Measurements from ENCODE around the gene MRAP2. TPM values are rescaled to one million over a fixed set of nuclear protein-coding genes. Genes with fewer than 3 reads are reported as not detected.
"Not testable (repeated sequence)": the region's sequence is repeated elsewhere in the genome, so short reads cannot be mapped to it uniquely, and the experiment has no call there.

The MRAP2 gene
- total and polyA plus RNA-seq, 2 experiments from 2014 or later = 1.1 to 1.3 TPM

- Histone ChIP-seq H3K9me3 (ENCODE audit: low read depth) (no peaks in the 10 kb centered on the region), H3K27me3 (replicated peaks; ENCODE audit: insufficient read depth) (no peaks in the 10 kb centered on the region), H3K4me2 (ENCODE audit: unreplicated experiment) (no peak overlapping the region), H4K20me1 (ENCODE audit: insufficient read depth) (no peaks in the 10 kb centered on the region), H3K4me1 (ENCODE audit: insufficient read depth) (no peaks in the 10 kb centered on the region), H3K27ac (no peak overlapping the region), H3K9ac (no peak overlapping the region), H3F3A (ENCODE audit: insufficient read depth) (no peaks in the 10 kb centered on the region), H2AFZ (no peak overlapping the region), H3K4me3 (no peak overlapping the region), H3K79me2 (ENCODE audit: insufficient read depth) (no peaks in the 10 kb centered on the region), H3K9me2 (ENCODE audit: insufficient read depth) (no peaks in the 10 kb centered on the region), H3K36me3 (ENCODE audit: low read depth) (no peaks in the 10 kb centered on the region)
- 42 to 63% methylated on average over 2 of the region's 2 CpGs for WGBS, 2 experiments (ENCODE audit: low coverage in 1 of 2, low lambda C conversion rate in 2 of 2, missing lambda C conversion rate in 2 of 2)
- DNase-seq = no peak
- TF ChIP-seq EZH2 (IDR thresholded peaks at IDR 0.05; ENCODE audit: insufficient read depth, poor library complexity, severe bottlenecking) (no peak), EZH2phosphoT487 (IDR thresholded peaks at IDR 0.05; ENCODE audit: insufficient read depth, low read depth) (no peak)
- in situ Hi-C loops (cut with MboI) = no loop called here
Observed at GRCh38 chr6:84081222-84081621, 47.6 kb downstream of the MRAP2 start.

- 65 to 66% methylated on average over 11 of the region's 11 CpGs for WGBS, 2 experiments (ENCODE audit: low coverage in 1 of 2, low lambda C conversion rate in 2 of 2, missing lambda C conversion rate in 2 of 2)
- no peaks in the 10 kb centered on the region for H3F3A ChIP-seq (ENCODE audit: insufficient read depth)
- DNase-seq = no peak
- no peaks in the 10 kb centered on the region for H3K79me2 ChIP-seq (ENCODE audit: insufficient read depth)
- no peak overlapping the region for H3K27ac ChIP-seq
- H3K4me2 ChIP-seq (ENCODE audit: unreplicated experiment) = no peak overlapping the region
- TF ChIP-seq EZH2 (IDR thresholded peaks at IDR 0.05; ENCODE audit: insufficient read depth, poor library complexity, severe bottlenecking) (no peak), EZH2phosphoT487 (IDR thresholded peaks at IDR 0.05; ENCODE audit: insufficient read depth, low read depth) (no peak)
- H2AFZ ChIP-seq = no peak overlapping the region
- in situ Hi-C loops (cut with MboI) = no loop called here
- H3K9me3 ChIP-seq (ENCODE audit: low read depth) = no peaks in the 10 kb centered on the region
- no peak overlapping the region for H3K4me3 ChIP-seq
- H3K9ac ChIP-seq = no peak overlapping the region
- H4K20me1 ChIP-seq (ENCODE audit: insufficient read depth) = no peaks in the 10 kb centered on the region
- no peaks in the 10 kb centered on the region for H3K36me3 ChIP-seq (ENCODE audit: low read depth)
- no peaks in the 10 kb centered on the region for H3K4me1 ChIP-seq (ENCODE audit: insufficient read depth)
- no peaks in the 10 kb centered on the region for H3K9me2 ChIP-seq (ENCODE audit: insufficient read depth)
- H3K27me3 ChIP-seq (replicated peaks; ENCODE audit: insufficient read depth) = 0 out of 2 replicates have a peak, but pooled peaks cover 5% of the 10 kb centered on the region
Observed at GRCh38 chr6:84082689-84083265, 49.2 kb downstream of the MRAP2 start.

- H3K36me3 ChIP-seq (ENCODE audit: low read depth); in situ Hi-C loops (cut with MboI); H3K9me3 ChIP-seq (ENCODE audit: low read depth); H3F3A ChIP-seq (ENCODE audit: insufficient read depth); H3K4me2 ChIP-seq (ENCODE audit: unreplicated experiment); H3K9ac ChIP-seq; H3K4me3 ChIP-seq; H3K4me1 ChIP-seq (ENCODE audit: insufficient read depth); H3K79me2 ChIP-seq (ENCODE audit: insufficient read depth); DNase-seq; H3K9me2 ChIP-seq (ENCODE audit: insufficient read depth); H2AFZ ChIP-seq; H3K27ac ChIP-seq; H3K27me3 ChIP-seq (replicated peaks; ENCODE audit: insufficient read depth); H4K20me1 ChIP-seq (ENCODE audit: insufficient read depth): not testable (repeated sequence)
Observed at GRCh38 chr6:84084705-84085104, 51.1 kb downstream of the MRAP2 start.

- no peak overlapping the region for H3K4me3 ChIP-seq
Observed at GRCh38 chr6:84086056-84086455, 52.5 kb downstream of the MRAP2 start.

More at GRCh38 chr6:84086056-84086455, 52.5 kb downstream of the MRAP2 start:
- Histone ChIP-seq H3F3A (ENCODE audit: insufficient read depth) (no peaks in the 10 kb centered on the region), H3K79me2 (ENCODE audit: insufficient read depth) (no peaks in the 10 kb centered on the region), H3K9ac (no peak overlapping the region), H3K9me3 (ENCODE audit: low read depth) (no peaks in the 10 kb centered on the region), H3K4me1 (ENCODE audit: insufficient read depth) (no peaks in the 10 kb centered on the region), H3K27me3 (replicated peaks; ENCODE audit: insufficient read depth) (0 out of 2 replicates have a peak, but pooled peaks cover 8% of the 10 kb centered on the region), H3K36me3 (ENCODE audit: low read depth) (no peaks in the 10 kb centered on the region), H3K27ac (no peak overlapping the region), H2AFZ (no peak overlapping the region), H4K20me1 (ENCODE audit: insufficient read depth) (no peaks in the 10 kb centered on the region), H3K4me2 (ENCODE audit: unreplicated experiment) (no peak overlapping the region), H3K9me2 (ENCODE audit: insufficient read depth) (no peaks in the 10 kb centered on the region)
- no peak for TF ChIP-seq EZH2 (IDR thresholded peaks at IDR 0.05; ENCODE audit: insufficient read depth, poor library complexity, severe bottlenecking)
- TF ChIP-seq EZH2phosphoT487 (IDR thresholded peaks at IDR 0.05; ENCODE audit: insufficient read depth, low read depth) = no peak
- in situ Hi-C loops (cut with MboI) = no loop called here
- 45% methylated on average over 1 of the region's 1 CpG for WGBS, 2 experiments (ENCODE audit: low coverage in 1 of 2, low lambda C conversion rate in 2 of 2, missing lambda C conversion rate in 2 of 2)
- DNase-seq = no peak
